IMR-90 (cell line): ENCODE data around the gene RAB6A.

Source experiments
- BHLHE40 ChIP-seq: fragments of 150-350 bp; IDR thresholded peaks from 2 replicates; pipeline ENCODE4 v1.6.1; 2016; ENCODE audit warnings: mild to moderate bottlenecking, low read depth, low read length
- CTCF ChIP-seq: conservative IDR thresholded peaks from 2 replicates; pipeline ENCODE4 v1.5.1; 2012; ENCODE audit warnings: mild to moderate bottlenecking, low read depth, low read length, improper control_type of control experiment
- MAFK ChIP-seq: IDR thresholded peaks from 2 replicates; pipeline ENCODE4 v1.6.1; 2012; ENCODE audit warnings: low read depth, low read length, improper control_type of control experiment
- POLR2A ChIP-seq: IDR thresholded peaks from 2 replicates; pipeline ENCODE4 v1.6.1; 2012; ENCODE audit warnings: mild to moderate bottlenecking, low read depth, low read length
- RAD21 ChIP-seq: IDR thresholded peaks from 2 replicates; pipeline ENCODE4 v1.6.1; 2012; ENCODE audit warnings: low read length, improper control_type of control experiment
- RCOR1 ChIP-seq: IDR thresholded peaks from 2 replicates; pipeline ENCODE4 v1.6.1; 2012; ENCODE audit warnings: mild to moderate bottlenecking, low read length, improper control_type of control experiment; ENCODE audit not compliant: insufficient replicate concordance
- SMC3 ChIP-seq: fragments of 150-350 bp; IDR thresholded peaks from 2 replicates; pipeline ENCODE4 v1.6.1; 2016; ENCODE audit warnings: low read depth, mild to moderate bottlenecking, antibody characterized with exemption, low read length, moderate library complexity
- TF ChIP-seq, protein P1 (sequence below): fragments of 150-350 bp; IDR thresholded peaks from 2 replicates; pipeline ENCODE4 v1.6.1; 2016; ENCODE audit warnings: low read depth, mild to moderate bottlenecking, low read length, moderate library complexity, borderline replicate concordance

DNA sequence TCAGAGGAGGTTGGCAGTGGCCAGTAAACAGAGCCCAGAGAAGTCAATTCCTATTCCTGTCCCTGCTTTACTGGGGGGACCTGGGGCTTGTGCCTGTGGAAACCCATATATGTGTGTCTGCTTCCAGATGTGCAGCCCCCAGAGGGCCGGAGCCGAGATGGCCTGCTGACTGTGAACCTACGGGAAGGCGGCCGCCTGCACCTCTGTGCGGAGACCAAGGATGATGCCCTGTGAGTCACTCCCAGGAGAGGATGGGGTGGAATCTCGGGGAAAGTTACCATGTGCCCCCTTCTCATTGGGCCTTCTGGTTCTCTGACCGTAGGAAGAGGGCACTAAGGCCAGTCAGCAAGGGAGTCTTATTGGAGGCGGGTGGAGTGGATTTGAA is 109.2 kb downstream of the RAB6A start:
- TF ChIP-seq CTCF: no peak
- TF ChIP-seq RCOR1: no peak
- no peak for TF ChIP-seq SMC3
- no peak for TF ChIP-seq POLR2A
- no peak for TF ChIP-seq BHLHE40
- no peak for TF ChIP-seq RAD21
- no peak for TF ChIP-seq MAFK
- TF ChIP-seq, protein P1, sequence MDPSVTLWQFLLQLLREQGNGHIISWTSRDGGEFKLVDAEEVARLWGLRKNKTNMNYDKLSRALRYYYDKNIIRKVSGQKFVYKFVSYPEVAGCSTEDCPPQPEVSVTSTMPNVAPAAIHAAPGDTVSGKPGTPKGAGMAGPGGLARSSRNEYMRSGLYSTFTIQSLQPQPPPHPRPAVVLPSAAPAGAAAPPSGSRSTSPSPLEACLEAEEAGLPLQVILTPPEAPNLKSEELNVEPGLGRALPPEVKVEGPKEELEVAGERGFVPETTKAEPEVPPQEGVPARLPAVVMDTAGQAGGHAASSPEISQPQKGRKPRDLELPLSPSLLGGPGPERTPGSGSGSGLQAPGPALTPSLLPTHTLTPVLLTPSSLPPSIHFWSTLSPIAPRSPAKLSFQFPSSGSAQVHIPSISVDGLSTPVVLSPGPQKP: no peak
